Nephron progenitor cell (in vitro differentiated cells): ENCODE results near the gene POLD1.
"Not testable (repeated sequence)": the region's sequence is repeated elsewhere in the genome, so short reads cannot be mapped to it uniquely, and the experiment has no call there.

Experiments used
- DNase-seq: peaks from one replicate; pipeline ENCODE4 v3.0.0; 2021
- H3K27ac Mint-ChIP-seq: 2 replicates; pipeline ENCODE4 v1.8.0; 2021; ENCODE audit warnings: mild to moderate bottlenecking, moderate library complexity, mixed read lengths
- H3K27me3 Mint-ChIP-seq: 2 replicates; pipeline ENCODE4 v1.8.0; 2021; ENCODE audit warnings: mild to moderate bottlenecking, low read depth, mixed read lengths; ENCODE audit not compliant: poor library complexity
- H3K36me3 Mint-ChIP-seq: 2 replicates; pipeline ENCODE4 v1.8.0; 2021; ENCODE audit warnings: low read depth, mixed read lengths
- H3K4me1 Mint-ChIP-seq: 2 replicates; pipeline ENCODE4 v1.8.0; 2021; ENCODE audit warnings: mixed read lengths
- H3K4me3 Mint-ChIP-seq: 2 replicates; pipeline ENCODE4 v1.8.0; 2021; ENCODE audit warnings: mild to moderate bottlenecking, moderate library complexity, mixed read lengths
- H3K9me3 Mint-ChIP-seq: 2 replicates; pipeline ENCODE4 v1.8.0; 2021; ENCODE audit warnings: mild to moderate bottlenecking, moderate library complexity, mixed read lengths
- CTCF ChIP-seq: fragments of 200-600 bp; sonication (generic); IDR thresholded peaks from 2 replicates; pipeline ENCODE4 v1.5.0; 2021; ENCODE audit warnings: antibody characterized with exemption

Gene POLD1

GRCh38 chr19:50349277-50350057 is 34.7 kb upstream of the POLD1 start:
- no peak for TF ChIP-seq CTCF
- H3K36me3 Mint-ChIP-seq: peaks cover 31% of the 10 kb centered on the region
- H3K9me3 Mint-ChIP-seq: peaks cover 21% of the 10 kb centered on the region
- no peak overlapping the region for H3K4me3 Mint-ChIP-seq
- H3K27me3 Mint-ChIP-seq: no peaks in the 10 kb centered on the region
- H3K4me1 Mint-ChIP-seq: peaks cover 37% of the 10 kb centered on the region
- no peak for DNase-seq
- peak overlapping the region; percentile 69 for H3K27ac Mint-ChIP-seq

DNA sequence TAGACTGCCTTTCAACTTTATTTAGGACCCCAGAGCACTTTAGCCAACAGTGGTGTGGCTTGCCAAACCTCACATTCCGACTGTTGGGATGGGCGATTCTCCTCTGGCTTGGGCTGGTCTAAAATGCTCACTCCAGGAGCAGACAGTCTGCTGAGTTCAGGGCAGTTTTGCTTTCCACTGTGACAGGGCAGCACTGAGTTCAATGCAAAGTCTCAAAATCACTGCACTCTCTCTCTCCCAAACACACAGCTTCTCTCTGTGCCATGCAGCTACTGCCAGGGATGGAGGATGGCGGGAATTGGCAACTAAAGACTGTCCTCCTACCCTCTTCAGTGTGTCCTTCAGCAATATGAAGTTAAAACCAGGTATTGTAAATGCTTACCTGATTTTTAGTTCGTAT is 31.9 kb upstream of the POLD1 start:
- Mint-ChIP-seq H3K4me1 (peaks cover 33% of the 10 kb centered on the region), H3K36me3 (peaks cover 3% of the 10 kb centered on the region), H3K27ac (peak overlapping the region; percentile 51), H3K27me3 (no peaks in the 10 kb centered on the region), H3K4me3 (no peak overlapping the region), H3K9me3 (no peaks in the 10 kb centered on the region)
- no peak for DNase-seq
- no peak for TF ChIP-seq CTCF

- H3K4me1 Mint-ChIP-seq: peaks cover 23% of the 10 kb centered on the region
- H3K4me3 Mint-ChIP-seq, H3K9me3 Mint-ChIP-seq, H3K36me3 Mint-ChIP-seq, H3K27me3 Mint-ChIP-seq, DNase-seq, H3K27ac Mint-ChIP-seq: not testable (repeated sequence)
Measured at GRCh38 chr19:50353487-50353880, 30.7 kb upstream of the POLD1 start.

GRCh38 chr19:50356691-50357177 is 27.4 kb upstream of the POLD1 start:
- peaks cover 11% of the 10 kb centered on the region for H3K27me3 Mint-ChIP-seq
- peaks cover 6% of the 10 kb centered on the region for H3K4me1 Mint-ChIP-seq
- no peaks in the 10 kb centered on the region for H3K9me3 Mint-ChIP-seq
- no peak overlapping the region for H3K4me3 Mint-ChIP-seq
- H3K36me3 Mint-ChIP-seq: peaks cover 16% of the 10 kb centered on the region
- no peak for DNase-seq
- TF ChIP-seq CTCF: no peak
- H3K27ac Mint-ChIP-seq: no peak overlapping the region

GRCh38 chr19:50357178-50358100 is 26.7 kb upstream of the POLD1 start:
- H3K27me3 Mint-ChIP-seq: peaks cover 12% of the 10 kb centered on the region
- DNase-seq: peak; percentile 76
- peaks cover 6% of the 10 kb centered on the region for H3K4me1 Mint-ChIP-seq
- H3K36me3 Mint-ChIP-seq: peaks cover 16% of the 10 kb centered on the region
- H3K4me3 Mint-ChIP-seq: no peak overlapping the region
- no peak overlapping the region for H3K27ac Mint-ChIP-seq
- peak; percentile 70 for TF ChIP-seq CTCF
- no peaks in the 10 kb centered on the region for H3K9me3 Mint-ChIP-seq
